GM12872 (cell line): ENCODE data around the gene TNIK.

ENCODE experiments used
- TF ChIP-seq, protein P1 (sequence below): IDR thresholded peaks from 3 replicates; pipeline ENCODE4 v1.5.1; 2011; ENCODE audit warnings: low read depth, mild to moderate bottlenecking, low read length, moderate library complexity; ENCODE audit not compliant: insufficient read depth

Gene TNIK

DNA sequence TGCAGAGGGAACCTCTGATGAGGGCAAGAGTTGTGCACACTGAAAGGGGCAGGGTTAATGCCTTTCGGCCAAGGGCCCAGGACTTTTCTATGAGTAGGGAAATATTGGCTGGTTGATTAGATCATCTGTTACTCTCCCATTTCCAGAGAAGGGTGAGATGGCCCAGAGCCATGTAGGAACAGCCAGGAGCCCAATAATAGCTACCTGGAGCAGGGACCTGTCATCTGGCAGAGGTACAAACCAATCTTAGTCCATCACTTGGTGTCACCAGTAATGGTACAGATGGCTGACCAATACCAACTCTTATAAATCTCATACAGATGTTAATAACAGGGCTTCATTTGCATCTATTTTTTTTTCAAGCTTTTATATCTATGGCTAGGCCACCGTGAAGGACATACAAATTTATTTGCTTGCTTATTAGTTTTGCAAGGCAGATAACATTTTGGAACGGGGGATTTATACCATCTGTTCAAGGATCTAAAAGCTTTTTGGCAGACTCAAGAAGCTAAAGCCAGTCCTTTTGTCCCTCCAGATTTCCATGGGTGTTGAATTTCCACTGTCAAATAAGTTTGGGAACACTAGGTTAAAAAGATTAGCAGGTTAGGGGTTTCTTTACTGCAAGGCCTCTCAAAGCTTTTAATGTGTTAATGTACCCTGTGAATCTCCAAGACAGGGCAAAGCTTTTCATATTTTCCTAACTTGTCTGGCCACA lies 79.3 kb downstream of the TNIK start:
- TF ChIP-seq, protein P1, sequence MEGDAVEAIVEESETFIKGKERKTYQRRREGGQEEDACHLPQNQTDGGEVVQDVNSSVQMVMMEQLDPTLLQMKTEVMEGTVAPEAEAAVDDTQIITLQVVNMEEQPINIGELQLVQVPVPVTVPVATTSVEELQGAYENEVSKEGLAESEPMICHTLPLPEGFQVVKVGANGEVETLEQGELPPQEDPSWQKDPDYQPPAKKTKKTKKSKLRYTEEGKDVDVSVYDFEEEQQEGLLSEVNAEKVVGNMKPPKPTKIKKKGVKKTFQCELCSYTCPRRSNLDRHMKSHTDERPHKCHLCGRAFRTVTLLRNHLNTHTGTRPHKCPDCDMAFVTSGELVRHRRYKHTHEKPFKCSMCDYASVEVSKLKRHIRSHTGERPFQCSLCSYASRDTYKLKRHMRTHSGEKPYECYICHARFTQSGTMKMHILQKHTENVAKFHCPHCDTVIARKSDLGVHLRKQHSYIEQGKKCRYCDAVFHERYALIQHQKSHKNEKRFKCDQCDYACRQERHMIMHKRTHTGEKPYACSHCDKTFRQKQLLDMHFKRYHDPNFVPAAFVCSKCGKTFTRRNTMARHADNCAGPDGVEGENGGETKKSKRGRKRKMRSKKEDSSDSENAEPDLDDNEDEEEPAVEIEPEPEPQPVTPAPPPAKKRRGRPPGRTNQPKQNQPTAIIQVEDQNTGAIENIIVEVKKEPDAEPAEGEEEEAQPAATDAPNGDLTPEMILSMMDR, result no peak

DNA sequence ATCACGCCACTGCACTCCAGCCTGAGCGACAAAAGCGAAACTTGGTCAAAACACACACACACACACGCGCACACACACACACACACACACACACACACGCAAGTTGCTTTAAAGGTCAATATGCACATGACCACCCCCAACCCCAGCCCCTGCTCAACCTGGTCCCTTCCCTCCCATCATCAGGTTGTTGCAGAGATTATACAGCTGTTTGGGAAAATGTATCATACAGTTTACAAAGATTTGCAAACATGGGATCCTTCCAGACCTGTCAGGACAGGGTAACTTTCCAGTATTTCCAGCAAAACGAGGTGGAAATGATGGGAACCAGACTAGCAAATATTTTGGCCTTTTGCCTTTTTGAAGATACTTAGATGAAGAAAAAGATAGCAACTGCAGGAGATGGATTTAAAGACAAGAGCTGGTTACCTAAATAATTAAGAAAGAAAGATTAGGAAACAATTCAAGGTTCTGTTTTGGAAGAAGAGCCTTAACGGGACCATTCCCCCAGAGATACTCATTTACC lies 80.2 kb downstream of the TNIK start:
- TF ChIP-seq, protein P1, result no peak

DNA sequence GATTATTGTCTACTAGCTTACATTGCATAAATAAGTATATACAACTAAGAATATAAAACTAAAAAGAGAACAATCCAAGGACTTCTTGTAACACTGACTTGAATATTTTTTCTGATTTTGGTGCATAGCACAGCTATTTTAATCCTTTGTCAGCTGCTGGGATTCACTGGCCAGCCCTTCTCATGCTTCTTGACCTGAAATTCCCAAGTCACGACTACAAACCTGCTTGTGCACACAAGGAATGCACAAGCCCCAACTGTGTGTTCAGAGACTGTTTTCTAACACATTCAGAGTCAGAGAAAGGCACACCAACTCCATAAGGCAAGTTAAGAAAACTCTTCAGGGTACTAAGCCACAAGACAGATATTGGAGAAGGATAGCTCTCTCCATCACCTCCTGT lies 80.9 kb downstream of the TNIK start:
- TF ChIP-seq, protein P1, result no peak

DNA sequence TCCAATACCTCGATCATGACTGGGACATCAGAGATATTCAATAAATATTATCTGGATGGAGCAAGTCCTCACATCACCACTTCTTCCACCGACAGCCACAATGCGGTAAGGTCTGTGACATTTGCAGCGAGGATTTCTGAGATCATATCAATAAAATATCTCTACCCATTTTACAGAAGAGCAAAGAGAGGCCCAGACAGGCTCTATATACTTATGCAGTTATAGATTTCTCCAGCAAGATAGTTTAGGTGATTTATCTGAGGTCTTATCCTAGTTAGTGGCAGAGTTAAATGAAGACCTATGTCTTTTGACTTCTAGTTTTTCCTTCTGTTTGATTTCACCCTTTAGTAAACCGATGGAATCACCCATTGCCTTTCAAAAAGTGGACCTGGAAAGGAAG lies 81.6 kb downstream of the TNIK start:
- TF ChIP-seq, protein P1, result no peak

DNA sequence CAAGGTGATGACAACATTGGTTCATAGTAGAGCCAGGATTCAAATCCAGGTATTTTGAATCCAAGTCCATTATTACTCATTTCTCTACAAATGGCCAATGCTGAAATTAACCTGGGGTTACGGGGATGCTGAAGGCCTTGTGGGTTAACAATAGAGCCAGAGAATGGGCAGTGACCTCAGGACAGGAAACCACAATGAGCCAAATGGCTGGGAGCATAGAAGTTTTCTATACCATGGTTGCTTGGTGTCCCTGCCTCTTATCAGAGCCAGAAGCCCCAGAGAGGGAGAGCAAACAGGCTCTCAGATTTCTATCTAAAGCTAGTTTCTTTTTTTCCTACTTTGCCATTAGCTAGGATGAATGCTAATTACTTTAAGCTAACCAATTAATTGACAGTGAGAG lies 82.3 kb downstream of the TNIK start:
- TF ChIP-seq, protein P1, result no peak

DNA sequence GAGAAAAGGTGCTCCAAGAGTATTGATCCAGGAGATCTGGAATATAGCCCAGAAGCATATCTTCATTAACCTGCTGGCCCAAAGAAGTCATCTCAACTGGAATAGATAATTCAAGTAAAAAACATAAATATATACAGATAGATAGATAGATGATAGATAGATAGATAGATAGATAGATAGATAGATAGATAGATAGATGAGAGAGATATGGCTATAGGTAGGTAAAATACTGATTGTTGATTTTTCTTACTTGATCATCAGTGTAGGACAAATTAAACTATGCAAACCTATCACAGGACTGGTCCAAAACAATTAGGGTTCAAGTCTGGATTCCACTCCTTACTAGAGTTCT lies 83.6 kb downstream of the TNIK start:
- TF ChIP-seq, protein P1, result no peak

DNA sequence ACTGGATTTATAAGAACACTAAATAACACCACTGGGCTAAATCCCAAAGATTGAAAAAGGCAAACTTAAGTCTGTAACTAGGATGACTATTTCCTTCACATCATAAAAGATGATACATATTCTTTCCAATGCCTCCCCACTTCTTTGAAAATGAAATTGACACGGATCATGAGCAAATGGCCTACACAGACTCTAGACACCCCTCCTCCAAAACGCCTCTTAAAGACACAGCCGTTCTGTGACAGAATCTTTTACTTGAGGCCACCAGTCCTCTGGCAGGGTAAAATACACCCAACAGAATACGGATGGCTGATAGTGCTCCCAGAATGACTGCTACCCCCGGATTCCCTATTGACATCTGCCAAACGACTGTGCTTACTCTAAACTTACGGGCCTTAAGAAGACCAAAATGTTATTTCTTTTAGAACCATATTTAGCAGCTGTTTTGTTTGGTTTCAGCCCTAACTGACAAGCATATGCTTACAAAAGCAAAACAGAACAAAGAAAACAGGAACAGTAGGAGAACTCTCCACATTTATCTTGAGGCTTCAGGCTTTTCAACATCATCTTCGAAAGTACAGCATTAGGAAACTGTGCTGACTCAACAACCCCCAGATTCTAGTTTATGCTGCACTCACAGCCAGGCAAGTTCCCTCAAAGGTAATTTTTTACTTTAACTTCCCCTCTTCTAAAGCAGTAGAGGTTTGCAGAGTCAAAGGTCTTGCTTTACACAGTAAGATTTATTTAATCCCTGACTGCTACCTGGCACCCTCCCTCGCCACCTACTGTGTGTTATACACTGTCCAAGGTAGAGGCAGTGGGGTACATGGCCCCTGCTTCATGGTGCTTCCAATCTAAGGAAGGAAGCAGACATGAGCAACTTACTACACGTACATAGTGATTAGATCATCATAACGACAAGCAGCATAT lies 84.3 kb downstream of the TNIK start:
- TF ChIP-seq, protein P1, result no peak
